Activated B cell treated with CpG ODN at 0.5 μM for 24 hours (primary cell): ENCODE data around the gene SELENOV. TPM values are rescaled to one million over a fixed set of nuclear protein-coding genes. Genes with fewer than 3 reads are reported as not detected.

Experiments used
- ATAC-seq: fragments of 200-7000 bp; cut with Tn5 transposase; one replicate; pipeline ENCODE4 v1.10.0; 2021; ENCODE audit warnings: low read depth, mild to moderate bottlenecking, moderate library complexity
- CTCF ChIA-PET: fragments of 350-600 bp; sonication (Branson Sonifier 250); formaldehyde crosslinking; loops from one replicate; lab custom pipeline; 2021; ENCODE audit warnings: antibody characterized with exemption; lab: Charles Lee
- POLR2A ChIA-PET: fragments of 350-600 bp; sonication (Branson Sonifier 250); formaldehyde crosslinking; loops from one replicate; lab custom pipeline; 2021; ENCODE audit warnings: antibody characterized with exemption; lab: Charles Lee
- DNase-seq: peaks from one replicate; pipeline ENCODE4 v3.0.0; 2022
- H3K27ac Mint-ChIP-seq: one replicate; pipeline ENCODE4 v1.8.0; 2020; ENCODE audit warnings: mixed read lengths
- H3K27me3 Mint-ChIP-seq: one replicate; pipeline ENCODE4 v1.8.0; 2021; ENCODE audit warnings: mixed read lengths
- H3K36me3 Mint-ChIP-seq: one replicate; pipeline ENCODE4 v1.8.0; 2021; ENCODE audit warnings: low read depth, mixed read lengths
- H3K4me1 Mint-ChIP-seq: one replicate; pipeline ENCODE4 v1.8.0; 2021; ENCODE audit warnings: mixed read lengths
- H3K4me3 Mint-ChIP-seq: one replicate; pipeline ENCODE4 v1.8.0; 2020; ENCODE audit warnings: mild to moderate bottlenecking, mixed read lengths
- H3K9me3 Mint-ChIP-seq: one replicate; pipeline ENCODE4 v1.8.0; 2020; ENCODE audit warnings: mixed read lengths
- intact Hi-C: fragments of 100-400 bp; cut with micrococcal nuclease; formaldehyde crosslinking; loops from one replicate; pipeline ENCODE4 v1.15.1; 2024
- total RNA-seq: library from RNA; stranded (reverse); gene quantifications from 2 replicates; pipeline ENCODE4 v1.2.3, GENCODE V29; 2022
- TF ChIP-seq, protein P1 (sequence below): fragments of 200-600 bp; IDR thresholded peaks from one replicate; pipeline ENCODE4 v1.8.0; 2022; ENCODE audit warnings: antibody characterized with exemption, mild to moderate bottlenecking

Gene SELENOV
- total RNA-seq, result not detected in 2 replicates

DNA sequence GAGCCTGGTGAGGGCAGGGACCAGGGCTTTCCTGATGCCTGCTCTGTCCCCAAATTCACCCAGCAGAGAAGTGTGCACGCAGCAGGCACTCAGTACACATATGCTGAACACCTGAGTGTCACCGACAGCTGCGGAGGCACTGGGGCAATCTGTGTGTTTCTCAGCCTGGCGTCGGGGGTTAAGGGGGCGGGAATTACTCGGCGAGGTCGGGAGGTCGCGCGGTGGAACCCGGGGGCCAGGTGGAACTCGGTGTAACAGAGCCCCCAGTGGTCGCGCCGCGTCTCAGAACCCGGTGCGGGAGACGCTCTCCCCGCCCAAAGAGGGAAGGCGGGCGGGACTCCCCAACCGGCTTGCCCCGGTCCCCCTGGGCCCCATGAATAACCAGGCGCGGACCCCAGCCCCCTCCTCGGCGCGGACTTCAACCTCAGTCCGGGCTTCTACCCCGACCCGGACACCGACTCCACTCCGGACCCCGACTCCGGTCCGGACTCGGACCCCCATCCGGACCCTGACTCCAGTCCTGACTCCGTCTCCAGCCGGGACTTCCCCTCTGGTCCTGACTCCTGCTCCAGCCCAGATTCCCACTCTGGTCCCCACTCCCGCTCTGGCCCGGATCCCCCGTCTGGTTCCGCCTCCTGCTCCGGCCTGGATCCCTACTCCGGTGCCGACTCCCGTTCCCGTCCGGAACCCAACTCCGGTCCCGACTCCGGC is at the start of gene SELENOV:
TSS of gene SELENOV (plus strand) at position 300 of the 711 bp plus-strand sequence. CDS start at position 374, 74 bp downstream.
- Mint-ChIP-seq H3K4me1 (peaks cover 17% of the 10 kb centered on the region), H3K36me3 (no peaks in the 10 kb centered on the region), H3K4me3 (peak within 1 kb of the TSS; percentile 64), H3K27me3 (peaks cover 40% of the 10 kb centered on the region), H3K9me3 (no peaks in the 10 kb centered on the region), H3K27ac (no peak within 1 kb of the TSS)
- intact Hi-C loops, result no loop called here
- ATAC-seq (peak; percentile 70), DNase-seq (peak; percentile 28)
- POLR2A ChIA-PET, result interaction anchor here (0.6 to 1.1 kb wide), 2 partner anchors 20 to 26 kb away, joined by 3 read pairs; no protein-coding TSS in a partner anchor
- TF ChIP-seq, protein P1, sequence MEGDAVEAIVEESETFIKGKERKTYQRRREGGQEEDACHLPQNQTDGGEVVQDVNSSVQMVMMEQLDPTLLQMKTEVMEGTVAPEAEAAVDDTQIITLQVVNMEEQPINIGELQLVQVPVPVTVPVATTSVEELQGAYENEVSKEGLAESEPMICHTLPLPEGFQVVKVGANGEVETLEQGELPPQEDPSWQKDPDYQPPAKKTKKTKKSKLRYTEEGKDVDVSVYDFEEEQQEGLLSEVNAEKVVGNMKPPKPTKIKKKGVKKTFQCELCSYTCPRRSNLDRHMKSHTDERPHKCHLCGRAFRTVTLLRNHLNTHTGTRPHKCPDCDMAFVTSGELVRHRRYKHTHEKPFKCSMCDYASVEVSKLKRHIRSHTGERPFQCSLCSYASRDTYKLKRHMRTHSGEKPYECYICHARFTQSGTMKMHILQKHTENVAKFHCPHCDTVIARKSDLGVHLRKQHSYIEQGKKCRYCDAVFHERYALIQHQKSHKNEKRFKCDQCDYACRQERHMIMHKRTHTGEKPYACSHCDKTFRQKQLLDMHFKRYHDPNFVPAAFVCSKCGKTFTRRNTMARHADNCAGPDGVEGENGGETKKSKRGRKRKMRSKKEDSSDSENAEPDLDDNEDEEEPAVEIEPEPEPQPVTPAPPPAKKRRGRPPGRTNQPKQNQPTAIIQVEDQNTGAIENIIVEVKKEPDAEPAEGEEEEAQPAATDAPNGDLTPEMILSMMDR, result no peak
- CTCF ChIA-PET, result interaction anchor here (0.9 kb wide), 1 partner anchor 12 kb away, joined by 3 read pairs; no protein-coding TSS in a partner anchor

GRCh38 chr19:39465956-39466747 is 48.8 kb upstream of the SELENOV start:
- POLR2A ChIA-PET, result interaction anchor here (0.6 kb wide), 1 partner anchor 36 kb away, joined by 3 read pairs; no protein-coding TSS in a partner anchor
- Mint-ChIP-seq H3K27ac (no peak overlapping the region), H3K4me1 (no peaks in the 10 kb centered on the region), H3K4me3 (no peak overlapping the region), H3K36me3 (peaks cover 84% of the 10 kb centered on the region), H3K9me3 (no peaks in the 10 kb centered on the region), H3K27me3 (no peaks in the 10 kb centered on the region)
- intact Hi-C loops, result no loop called here
- ATAC-seq, result no peak
- CTCF ChIA-PET, result interaction anchor here (0.9 kb wide), 1 partner anchor 8 kb away, joined by 3 read pairs; no protein-coding TSS in a partner anchor
- TF ChIP-seq, protein P1, result no peak
- DNase-seq, result no peak

DNA sequence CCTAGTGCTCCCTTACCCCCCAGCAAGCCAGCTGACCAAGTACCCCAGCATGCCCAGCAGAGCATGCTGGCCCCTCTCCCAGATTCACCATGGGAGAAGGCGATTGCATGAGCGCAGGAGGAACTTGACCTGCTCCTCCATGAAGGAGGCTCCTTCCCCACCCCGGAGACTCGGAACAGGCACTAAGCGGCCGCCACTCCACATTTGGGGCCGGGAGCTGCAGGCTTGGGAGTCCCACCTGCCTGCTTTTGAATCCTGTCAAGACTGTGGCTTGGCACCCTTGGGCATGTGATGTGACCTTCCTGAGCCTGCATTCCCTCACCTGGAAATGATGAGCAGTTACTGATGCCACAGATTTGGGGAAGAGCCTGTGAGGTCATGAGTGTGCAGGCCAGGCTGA is 47.0 kb upstream of the SELENOV start:
- intact Hi-C loops, result no loop called here
- Mint-ChIP-seq H3K9me3 (no peaks in the 10 kb centered on the region), H3K4me3 (no peak overlapping the region), H3K27me3 (no peaks in the 10 kb centered on the region), H3K36me3 (peaks cover 88% of the 10 kb centered on the region), H3K4me1 (no peaks in the 10 kb centered on the region), H3K27ac (no peak overlapping the region)
- TF ChIP-seq, protein P1, result no peak
- CTCF ChIA-PET, result no interaction called here
- no peak for DNase-seq
- POLR2A ChIA-PET, result interaction anchor here (1.7 kb wide), 1 partner anchor 9 kb away, joined by 5 read pairs; no protein-coding TSS in a partner anchor
- no peak for ATAC-seq

DNA sequence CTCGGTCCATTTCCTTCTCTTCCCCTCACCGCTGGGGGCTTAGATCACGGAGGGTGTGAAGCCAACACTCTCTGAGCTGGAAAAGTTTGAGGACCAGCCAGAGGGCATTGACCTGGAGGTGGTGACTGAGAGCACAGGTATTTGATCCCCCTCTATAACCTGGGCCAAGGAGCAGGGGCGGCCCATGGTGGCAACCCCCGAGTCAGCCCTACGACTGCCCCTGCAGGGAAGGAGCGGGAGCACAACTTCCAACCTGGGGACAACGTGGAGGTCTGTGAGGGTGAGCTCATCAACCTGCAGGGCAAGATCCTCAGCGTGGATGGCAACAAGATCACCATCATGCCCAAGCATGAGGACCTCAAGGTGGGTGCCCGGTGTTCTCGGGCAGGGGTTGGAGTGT is 45.9 kb upstream of the SELENOV start:
- intact Hi-C loops, result no loop called here
- Mint-ChIP-seq H3K4me3 (no peak overlapping the region), H3K4me1 (no peaks in the 10 kb centered on the region), H3K27me3 (no peaks in the 10 kb centered on the region), H3K9me3 (no peaks in the 10 kb centered on the region), H3K36me3 (peaks cover 86% of the 10 kb centered on the region), H3K27ac (no peak overlapping the region)
- TF ChIP-seq, protein P1, result no peak
- ChIA-PET POLR2A (interaction anchor here (0.6 to 1.7 kb wide), 2 partner anchors 8 to 85 kb away, joined by 3 to 5 read pairs; no protein-coding TSS in a partner anchor), CTCF (no interaction called here)
- DNase-seq, result no peak
- no peak for ATAC-seq

DNA sequence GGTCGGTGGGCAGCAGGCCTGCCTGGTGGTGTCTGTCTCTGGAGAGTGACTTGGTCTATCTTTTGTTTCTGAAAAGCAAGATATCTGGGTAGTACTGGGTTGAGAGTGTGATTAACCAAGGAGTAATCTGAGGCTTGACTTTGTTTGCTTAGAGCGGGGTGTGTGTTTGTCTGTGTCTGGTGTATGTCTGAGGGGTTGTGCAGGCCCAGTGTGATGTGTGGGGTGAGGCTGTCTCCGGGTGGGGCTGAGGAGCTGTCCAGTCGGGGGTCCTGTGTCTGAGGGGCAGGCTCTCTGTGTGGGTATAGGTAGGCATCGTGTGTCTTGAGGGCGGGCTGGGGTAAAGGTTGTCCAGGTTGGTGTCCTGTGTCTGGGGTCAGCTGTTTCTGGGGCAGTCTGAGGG is 45.4 kb upstream of the SELENOV start:
- no peak for ATAC-seq
- no peaks in the 10 kb centered on the region for H3K27me3 Mint-ChIP-seq
- no peak overlapping the region for H3K27ac Mint-ChIP-seq
- intact Hi-C loops, result no loop called here
- H3K4me3 Mint-ChIP-seq, result no peak overlapping the region
- no peak for DNase-seq
- ChIA-PET CTCF (no interaction called here), POLR2A (no interaction called here)
- H3K9me3 Mint-ChIP-seq, result no peaks in the 10 kb centered on the region
- TF ChIP-seq, protein P1, result no peak
- no peaks in the 10 kb centered on the region for H3K4me1 Mint-ChIP-seq
- H3K36me3 Mint-ChIP-seq, result peaks cover 90% of the 10 kb centered on the region
